PFSK-1 (cell line): ENCODE data around the gene INSR.

Experiments
- FOXP2 ChIP-seq: optimal IDR thresholded peaks from 2 replicates; pipeline ENCODE3; 2011; ENCODE audit warnings: borderline replicate concordance, control low read depth, inconsistent platforms; ENCODE audit not compliant: insufficient read depth; ENCODE audit errors: extremely low read length, extremely low read depth
- POLR2AphosphoS5 ChIP-seq: IDR thresholded peaks from 2 replicates; pipeline ENCODE4 v1.6.1; 2012; ENCODE audit warnings: low read depth, mild to moderate bottlenecking, control low read depth, low read length, moderate library complexity
- SIN3A ChIP-seq: IDR thresholded peaks from 2 replicates; pipeline ENCODE4 v1.6.1; 2012; ENCODE audit warnings: mild to moderate bottlenecking, low read length, moderate library complexity, borderline replicate concordance; ENCODE audit not compliant: insufficient read depth
- TAF1 ChIP-seq: IDR thresholded peaks from 2 replicates; pipeline ENCODE4 v1.6.1; 2012; ENCODE audit warnings: low read length, control low read depth, borderline replicate concordance; ENCODE audit not compliant: insufficient read depth
- TF ChIP-seq, protein P1 (sequence below), 2 experiments: IDR thresholded peaks; 2 replicates each; pipeline versions ENCODE4 v1.6.1 to v1.8.0; 2011 to 2012; ENCODE audit warnings: low read depth in 2 of 2, low read length in 2 of 2, control low read depth in 1 of 2, inconsistent platforms in 1 of 2, mild to moderate bottlenecking in 1 of 2, moderate library complexity in 1 of 2; ENCODE audit not compliant: insufficient read depth in 1 of 2

The INSR gene

DNA sequence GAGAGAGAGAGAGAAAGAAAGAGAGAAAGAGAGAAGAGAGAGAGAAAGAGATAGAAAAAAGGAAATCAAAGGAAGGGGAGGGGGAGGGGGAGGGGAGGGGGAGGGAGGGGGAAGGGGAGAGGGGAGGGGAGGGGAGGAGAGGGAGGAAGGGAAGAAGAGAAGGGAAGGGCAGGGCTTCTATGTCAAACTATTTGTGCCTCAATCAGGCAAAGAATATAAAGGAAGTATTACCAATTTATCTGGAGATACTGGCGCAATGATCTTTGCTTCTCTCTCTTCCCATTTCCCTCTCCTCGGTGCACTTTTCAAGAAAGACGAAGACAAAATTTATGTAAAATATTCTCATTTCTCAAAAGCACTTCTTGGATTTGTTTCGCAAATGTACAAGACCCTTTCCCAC lies 9.3 kb upstream of the INSR start:
- no peak for TF ChIP-seq FOXP2
- TF ChIP-seq SIN3A, result no peak
- no peak for TF ChIP-seq TAF1
- TF ChIP-seq POLR2AphosphoS5, result no peak
- TF ChIP-seq, protein P1, sequence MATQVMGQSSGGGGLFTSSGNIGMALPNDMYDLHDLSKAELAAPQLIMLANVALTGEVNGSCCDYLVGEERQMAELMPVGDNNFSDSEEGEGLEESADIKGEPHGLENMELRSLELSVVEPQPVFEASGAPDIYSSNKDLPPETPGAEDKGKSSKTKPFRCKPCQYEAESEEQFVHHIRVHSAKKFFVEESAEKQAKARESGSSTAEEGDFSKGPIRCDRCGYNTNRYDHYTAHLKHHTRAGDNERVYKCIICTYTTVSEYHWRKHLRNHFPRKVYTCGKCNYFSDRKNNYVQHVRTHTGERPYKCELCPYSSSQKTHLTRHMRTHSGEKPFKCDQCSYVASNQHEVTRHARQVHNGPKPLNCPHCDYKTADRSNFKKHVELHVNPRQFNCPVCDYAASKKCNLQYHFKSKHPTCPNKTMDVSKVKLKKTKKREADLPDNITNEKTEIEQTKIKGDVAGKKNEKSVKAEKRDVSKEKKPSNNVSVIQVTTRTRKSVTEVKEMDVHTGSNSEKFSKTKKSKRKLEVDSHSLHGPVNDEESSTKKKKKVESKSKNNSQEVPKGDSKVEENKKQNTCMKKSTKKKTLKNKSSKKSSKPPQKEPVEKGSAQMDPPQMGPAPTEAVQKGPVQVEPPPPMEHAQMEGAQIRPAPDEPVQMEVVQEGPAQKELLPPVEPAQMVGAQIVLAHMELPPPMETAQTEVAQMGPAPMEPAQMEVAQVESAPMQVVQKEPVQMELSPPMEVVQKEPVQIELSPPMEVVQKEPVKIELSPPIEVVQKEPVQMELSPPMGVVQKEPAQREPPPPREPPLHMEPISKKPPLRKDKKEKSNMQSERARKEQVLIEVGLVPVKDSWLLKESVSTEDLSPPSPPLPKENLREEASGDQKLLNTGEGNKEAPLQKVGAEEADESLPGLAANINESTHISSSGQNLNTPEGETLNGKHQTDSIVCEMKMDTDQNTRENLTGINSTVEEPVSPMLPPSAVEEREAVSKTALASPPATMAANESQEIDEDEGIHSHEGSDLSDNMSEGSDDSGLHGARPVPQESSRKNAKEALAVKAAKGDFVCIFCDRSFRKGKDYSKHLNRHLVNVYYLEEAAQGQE (IDR thresholded peaks at IDR 0.05; ENCODE audit: insufficient read depth in 1 of 2, low read depth in 2 of 2, low read length in 2 of 2), result no peak

DNA sequence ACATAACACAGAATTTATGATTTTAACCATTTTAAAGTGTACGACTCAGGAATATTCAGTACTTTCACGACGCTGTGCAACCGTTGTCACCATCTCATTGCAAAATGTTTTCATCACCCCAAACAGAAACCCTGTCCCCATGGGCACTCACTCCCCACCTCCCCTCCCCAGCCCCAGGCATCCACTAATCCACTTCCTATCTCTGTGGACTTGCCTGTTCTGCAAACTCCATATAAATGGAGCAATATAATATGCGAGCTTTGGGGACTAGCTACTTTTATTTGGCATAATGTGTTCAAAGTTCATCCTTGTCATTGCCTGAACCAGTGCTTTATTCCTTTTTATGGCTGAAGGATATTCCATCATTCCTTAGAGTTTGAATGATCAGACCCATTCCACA lies 7.3 kb upstream of the INSR start:
- TF ChIP-seq POLR2AphosphoS5 (no peak), SIN3A (no peak), TAF1 (no peak), FOXP2 (no peak)
- TF ChIP-seq, protein P1 (IDR thresholded peaks at IDR 0.05; ENCODE audit: insufficient read depth in 1 of 2, low read depth in 2 of 2, low read length in 2 of 2), result no peak

DNA sequence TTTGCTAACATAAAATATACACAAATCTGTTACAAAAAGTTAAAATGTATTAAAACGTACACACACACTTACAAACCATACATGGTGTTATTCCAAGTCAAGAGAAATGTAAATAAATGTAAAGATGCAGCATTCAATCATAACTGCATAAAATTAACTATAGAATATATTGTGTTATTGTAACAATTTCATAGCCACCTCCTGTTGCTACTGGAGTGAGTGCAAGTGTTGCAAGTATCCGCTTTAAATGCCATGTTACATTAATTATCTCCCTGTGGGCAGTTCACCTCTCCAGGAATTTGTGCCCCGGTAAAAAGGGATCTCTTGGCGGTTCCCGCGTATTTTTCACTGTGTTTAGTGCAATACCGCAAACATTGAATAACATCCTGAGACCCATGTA lies 3.5 kb upstream of the INSR start:
- no peak for TF ChIP-seq POLR2AphosphoS5
- no peak for TF ChIP-seq TAF1
- TF ChIP-seq, protein P1 (IDR thresholded peaks at IDR 0.05; ENCODE audit: insufficient read depth in 1 of 2, low read depth in 2 of 2, low read length in 2 of 2), result no peak
- no peak for TF ChIP-seq SIN3A
- no peak for TF ChIP-seq FOXP2

DNA sequence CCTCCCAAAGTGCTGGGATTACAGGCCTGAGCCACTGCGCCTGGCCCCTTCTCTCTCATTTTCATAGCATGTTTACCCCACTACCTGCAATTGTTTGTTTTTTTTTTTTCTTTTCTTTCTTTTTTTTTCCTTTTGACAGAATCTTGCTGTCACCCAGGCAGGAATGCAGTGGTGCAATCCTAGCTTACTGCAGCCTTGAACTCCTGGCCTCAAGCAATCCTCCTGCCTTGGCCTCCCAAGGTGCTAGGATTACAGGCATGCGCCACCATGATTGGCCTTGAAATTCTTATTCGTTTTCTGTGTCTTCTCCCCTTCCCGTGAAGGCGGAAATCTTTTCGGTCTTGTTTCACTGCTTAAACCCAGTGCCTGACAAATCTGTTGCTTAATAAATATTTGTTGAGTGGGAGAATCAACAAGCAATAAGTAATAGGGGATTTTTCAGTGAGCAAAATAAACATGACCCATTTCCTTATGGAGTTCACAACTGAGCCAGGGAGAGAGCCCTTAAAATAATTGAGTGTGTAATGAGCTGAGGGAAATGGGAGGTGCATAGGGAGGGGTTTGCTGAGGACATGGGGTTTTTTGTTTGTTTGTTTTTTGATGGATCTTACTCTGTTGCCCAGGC lies 1.8 kb upstream of the INSR start:
- TF ChIP-seq SIN3A, result no peak
- no peak for TF ChIP-seq TAF1
- no peak for TF ChIP-seq POLR2AphosphoS5
- TF ChIP-seq, protein P1 (IDR thresholded peaks at IDR 0.05; ENCODE audit: insufficient read depth in 1 of 2, low read depth in 2 of 2, low read length in 2 of 2), result no peak
- TF ChIP-seq FOXP2, result no peak
